Measurements from ENCODE around the gene AOPEP. TPM values are rescaled to one million over a fixed set of nuclear protein-coding genes. Genes with fewer than 3 reads are reported as not detected.

The AOPEP gene
- total and polyA plus RNA-seq, 11 donors = 105 to 310 (median 185) TPM

DNA sequence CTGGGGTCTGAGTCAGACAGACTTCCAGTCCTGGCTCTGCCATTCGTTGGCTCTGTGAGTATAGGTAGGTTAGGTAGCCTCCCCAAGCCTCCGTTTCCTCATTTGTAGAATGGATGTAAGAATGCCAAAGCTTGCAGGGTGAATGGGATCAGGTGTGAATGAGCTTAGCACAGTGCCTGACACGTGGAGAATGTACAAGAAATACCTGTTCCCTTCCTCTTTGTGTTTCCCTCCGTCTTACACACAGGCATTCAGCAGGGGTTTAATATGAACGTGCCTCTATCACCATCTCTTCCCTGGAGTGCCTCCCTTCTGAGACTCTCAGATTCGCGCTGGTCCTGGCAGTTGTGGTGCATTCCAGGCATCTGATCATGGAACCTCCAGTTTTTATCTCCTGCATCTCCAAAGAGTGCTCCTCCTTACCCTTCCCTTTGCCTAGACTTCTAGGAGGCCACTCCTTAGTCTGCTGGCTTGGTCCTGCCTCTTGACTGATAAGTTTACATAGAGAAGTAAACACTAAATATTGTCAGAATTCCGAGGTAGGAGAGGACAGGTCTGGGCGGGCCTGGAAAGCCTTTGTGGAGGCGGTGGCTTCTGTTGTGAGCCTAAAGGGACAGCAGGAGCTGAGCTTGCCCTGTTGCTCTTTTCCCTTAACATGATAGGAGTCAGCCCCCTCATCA is 199.4 kb downstream of the AOPEP start:
- Histone ChIP-seq H3K4me1 (peaks cover 7 to 61% (median 38%) of the 10 kb centered on the region in 12 donors), H3K27ac (no peak overlapping the region), H3K9me3 (no peaks in the 10 kb centered on the region), H3K4me3 (no peak overlapping the region), H3K27me3 (no peaks in the 10 kb centered on the region), H3K36me3 (no peaks in the 10 kb centered on the region)
- TF ChIP-seq, protein P1, sequence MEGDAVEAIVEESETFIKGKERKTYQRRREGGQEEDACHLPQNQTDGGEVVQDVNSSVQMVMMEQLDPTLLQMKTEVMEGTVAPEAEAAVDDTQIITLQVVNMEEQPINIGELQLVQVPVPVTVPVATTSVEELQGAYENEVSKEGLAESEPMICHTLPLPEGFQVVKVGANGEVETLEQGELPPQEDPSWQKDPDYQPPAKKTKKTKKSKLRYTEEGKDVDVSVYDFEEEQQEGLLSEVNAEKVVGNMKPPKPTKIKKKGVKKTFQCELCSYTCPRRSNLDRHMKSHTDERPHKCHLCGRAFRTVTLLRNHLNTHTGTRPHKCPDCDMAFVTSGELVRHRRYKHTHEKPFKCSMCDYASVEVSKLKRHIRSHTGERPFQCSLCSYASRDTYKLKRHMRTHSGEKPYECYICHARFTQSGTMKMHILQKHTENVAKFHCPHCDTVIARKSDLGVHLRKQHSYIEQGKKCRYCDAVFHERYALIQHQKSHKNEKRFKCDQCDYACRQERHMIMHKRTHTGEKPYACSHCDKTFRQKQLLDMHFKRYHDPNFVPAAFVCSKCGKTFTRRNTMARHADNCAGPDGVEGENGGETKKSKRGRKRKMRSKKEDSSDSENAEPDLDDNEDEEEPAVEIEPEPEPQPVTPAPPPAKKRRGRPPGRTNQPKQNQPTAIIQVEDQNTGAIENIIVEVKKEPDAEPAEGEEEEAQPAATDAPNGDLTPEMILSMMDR (IDR thresholded peaks at IDR 0.05) = no peak
- no peak for TF ChIP-seq POLR2A (IDR thresholded peaks at IDR 0.05)
- intact Hi-C loops (cut with DNase I) = loop anchor here in 2 of 10 donors (10.0 kb wide), 2 partner anchors 61 to 69 kb away; no protein-coding TSS in a partner anchor
- ATAC-seq (no peak), DNase-seq (no peak)
- 93 to 97% (median 96%) methylated on average over 10 of the region's 10 CpGs for WGBS, 4 donors

DNA sequence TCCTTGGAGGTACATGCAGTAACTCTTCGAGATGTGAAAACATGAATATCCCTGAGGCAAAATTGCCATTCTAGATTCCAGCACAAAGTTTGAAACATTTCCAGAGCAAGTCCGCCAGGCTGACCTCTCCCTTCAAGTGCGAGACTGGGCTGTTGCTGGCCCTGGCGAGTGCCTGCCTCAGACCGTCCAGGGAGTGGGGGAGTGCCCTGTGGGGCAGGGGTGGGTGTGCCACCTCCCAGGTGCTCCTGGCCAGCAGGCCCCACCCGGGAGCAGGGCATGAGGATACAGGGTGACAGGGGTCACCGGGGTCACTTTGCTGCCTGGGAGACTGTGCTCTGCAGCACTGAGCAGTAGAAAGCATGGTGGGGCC is 199.9 kb downstream of the AOPEP start:
- ATAC-seq = no peak
- Histone ChIP-seq H3K9me3 (no peaks in the 10 kb centered on the region), H3K4me3 (no peak overlapping the region), H3K27me3 (no peaks in the 10 kb centered on the region), H3K36me3 (no peaks in the 10 kb centered on the region), H3K27ac (no peak overlapping the region), H3K4me1 (peaks cover 7 to 60% (median 35%) of the 10 kb centered on the region in 12 donors)
- no peak for DNase-seq
- WGBS, 4 donors = 91 to 95% (median 93%) methylated on average over 6 to 7 of the region's 7 CpGs
- TF ChIP-seq, protein P1 (IDR thresholded peaks at IDR 0.05) = no peak
- TF ChIP-seq POLR2A (IDR thresholded peaks at IDR 0.05) = no peak
- intact Hi-C loops (cut with DNase I) = loop anchor here in 2 of 10 donors (10.0 kb wide), 2 partner anchors 62 to 68 kb away; no protein-coding TSS in a partner anchor

DNA sequence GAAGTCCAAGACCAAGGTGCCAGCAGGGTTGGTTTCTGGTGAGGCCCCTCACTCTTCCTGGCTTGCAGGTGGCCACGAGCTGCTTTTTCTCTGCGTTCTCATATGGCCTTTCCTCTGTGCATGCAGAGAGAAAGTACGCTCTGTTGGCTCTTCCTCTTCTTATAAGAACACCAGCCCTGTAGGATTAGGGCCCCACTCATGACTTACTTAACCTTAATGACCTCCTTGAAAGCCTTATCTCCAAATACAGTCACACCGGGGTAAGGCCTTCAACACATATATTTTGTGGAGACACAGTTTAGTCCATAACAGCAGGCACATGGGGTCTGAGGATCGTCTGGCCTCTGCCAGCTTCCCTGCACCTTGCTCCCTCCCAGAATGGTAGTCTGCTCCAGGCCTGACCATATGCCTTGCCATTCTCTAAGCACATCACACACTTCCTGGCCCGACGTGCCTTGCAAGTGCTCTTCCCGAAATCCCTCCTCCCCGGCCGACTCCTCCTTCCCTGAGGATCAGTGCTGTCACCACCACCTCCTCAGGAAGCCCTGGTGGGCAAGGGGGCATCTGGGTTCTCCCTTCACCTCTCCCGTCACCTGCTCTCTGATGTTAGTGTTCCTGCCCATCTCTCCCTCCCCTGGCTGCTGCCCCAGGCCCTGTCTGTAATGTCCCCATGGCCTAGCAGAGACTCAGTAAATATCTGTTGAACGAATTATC is 200.7 kb downstream of the AOPEP start:
- TF ChIP-seq, protein P1 (IDR thresholded peaks at IDR 0.05) = no peak
- TF ChIP-seq POLR2A (IDR thresholded peaks at IDR 0.05) = no peak
- no peak for DNase-seq
- 90 to 95% (median 94%) methylated on average over 12 of the region's 12 CpGs for WGBS, 4 donors
- Histone ChIP-seq H3K4me3 (no peak overlapping the region), H3K36me3 (no peaks in the 10 kb centered on the region), H3K27ac (peak overlapping the region in 2 of 12 donors; percentile 77 to 82), H3K4me1 (peaks cover 7 to 59% (median 29%) of the 10 kb centered on the region in 12 donors), H3K9me3 (no peaks in the 10 kb centered on the region), H3K27me3 (no peaks in the 10 kb centered on the region)
- intact Hi-C loops (cut with DNase I) = loop anchor here in 2 of 10 donors (10.0 kb wide), 2 partner anchors 62 to 68 kb away; no protein-coding TSS in a partner anchor
- no peak for ATAC-seq

Measured in heart left ventricle (tissue), 16 donors.